Kidney glomerular epithelial cell (primary cell): ENCODE measurements around the gene ZMYND10.

Experiments
- DNase-seq: peaks from one replicate; lab custom pipeline; 2025; lab: John Stamatoyannopoulos, UW

ZMYND10 gene

DNA sequence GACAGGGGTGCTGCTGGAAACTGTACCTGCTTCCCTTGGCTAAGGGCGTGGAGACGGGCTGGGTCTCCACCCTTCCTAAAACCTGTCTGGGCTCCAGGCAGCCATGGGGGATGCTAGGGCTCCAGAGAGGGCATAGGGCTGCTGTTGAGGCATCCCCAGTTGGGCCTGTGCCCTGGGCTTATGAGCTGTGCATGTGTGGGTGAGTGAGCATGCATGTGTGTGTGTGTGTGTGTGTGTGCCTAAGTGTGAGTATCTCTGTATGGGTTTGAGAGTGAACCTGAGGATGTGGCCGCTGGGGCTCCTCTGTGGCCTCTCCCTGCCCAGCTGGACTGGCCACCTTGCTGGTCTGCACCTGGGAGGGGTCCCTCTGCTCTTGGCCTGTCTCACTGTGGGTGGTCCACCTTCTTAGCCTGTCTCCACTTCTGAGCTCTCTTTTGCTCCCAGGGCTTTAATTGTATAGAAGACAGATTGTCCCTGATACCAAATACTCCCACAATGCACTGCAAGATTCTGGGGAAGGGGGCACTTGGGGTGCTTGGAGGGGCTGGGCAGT lies 25.7 kb upstream of the ZMYND10 start:
- no peak for DNase-seq

DNA sequence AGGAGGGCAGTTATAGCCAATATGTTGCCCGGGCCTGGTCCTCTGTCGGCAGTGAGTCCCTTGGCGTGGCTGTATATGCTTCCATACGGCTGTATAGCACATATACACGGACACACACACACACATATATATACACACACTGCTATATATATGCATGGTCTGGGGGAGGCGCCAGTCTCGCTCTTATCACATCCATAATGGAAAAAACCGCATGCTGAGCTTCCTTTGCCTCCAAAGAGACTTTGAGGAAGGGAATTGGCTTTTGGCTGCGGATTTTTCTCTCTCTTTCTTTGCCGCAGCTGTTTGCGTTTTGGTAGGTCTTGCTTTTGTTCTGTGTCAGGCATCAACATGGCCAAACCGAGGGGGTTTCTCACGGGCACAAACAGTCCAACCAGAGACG lies 25.1 kb upstream of the ZMYND10 start:
- DNase-seq = no peak

DNA sequence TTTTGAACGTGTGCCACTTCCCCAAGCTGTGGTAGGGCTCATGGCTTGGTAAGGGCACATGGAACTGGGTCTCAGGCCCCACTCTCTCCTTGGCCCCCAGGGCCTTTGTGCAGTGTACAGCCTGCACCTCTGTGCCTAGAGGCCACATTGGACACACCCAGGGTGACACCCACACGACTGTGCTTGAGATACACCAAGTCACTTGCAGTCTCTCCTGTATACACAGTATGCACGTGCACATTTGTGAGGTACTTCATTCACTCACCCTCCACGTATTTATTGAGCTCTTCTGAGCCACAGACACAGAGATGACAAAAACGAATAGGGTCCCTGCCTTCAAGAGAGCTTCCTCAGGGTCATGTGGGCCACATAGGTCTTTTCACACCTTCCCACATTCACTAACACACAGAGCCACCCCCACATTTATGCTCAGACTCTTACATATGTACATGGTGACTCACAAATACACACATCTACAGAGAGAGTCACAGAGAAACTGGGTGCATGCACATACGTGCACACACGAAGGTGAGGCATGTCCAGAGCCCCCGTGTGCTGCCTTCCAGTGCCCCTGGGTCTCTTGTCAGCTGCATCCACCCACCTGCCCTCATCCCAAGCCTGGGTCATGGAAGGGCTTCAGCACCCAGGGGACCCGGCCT lies 23.6 kb upstream of the ZMYND10 start:
- DNase-seq = no peak

- DNase-seq = no peak
Measured at GRCh38 chr3:50365842-50366220, 20.3 kb upstream of the ZMYND10 start.

DNA sequence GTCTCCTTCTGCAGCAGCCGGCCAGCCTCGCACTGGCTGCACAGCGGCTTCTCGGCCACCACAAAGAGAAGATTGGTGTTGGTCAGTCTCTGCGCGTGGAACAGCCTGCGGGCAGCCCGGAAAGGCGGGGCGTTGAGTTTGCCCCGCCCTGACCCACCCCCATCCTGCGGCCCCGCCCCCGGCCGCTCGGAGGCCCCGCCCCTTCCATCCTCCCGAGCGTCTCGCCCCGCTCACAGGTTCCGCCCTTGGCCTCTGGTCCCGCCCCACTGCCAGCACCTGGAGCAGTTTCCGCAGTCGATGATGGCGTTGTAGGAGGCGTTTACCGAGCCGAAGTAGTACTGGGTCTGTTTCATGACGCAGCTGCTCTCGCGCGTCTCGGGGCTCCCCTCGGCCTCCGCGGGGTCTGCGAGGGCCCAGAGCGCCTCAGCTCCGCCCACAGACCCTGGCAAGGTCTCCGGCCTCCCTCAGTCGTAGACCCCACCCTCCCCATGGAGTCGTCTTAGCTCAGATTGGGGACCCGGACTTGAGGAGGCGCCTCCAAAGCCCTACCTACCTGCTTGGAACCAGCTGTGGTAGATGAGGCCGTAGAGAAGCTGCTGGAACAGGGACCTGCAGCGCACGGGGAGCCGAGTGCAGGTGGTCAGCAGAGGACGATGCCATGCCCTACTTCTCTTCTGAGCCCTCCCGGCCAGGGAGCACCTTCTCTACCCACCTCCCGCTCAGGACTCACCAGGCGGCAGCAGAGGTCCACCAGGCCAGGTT lies 19.7 kb upstream of the ZMYND10 start:
- DNase-seq = peak; percentile 84

DNA sequence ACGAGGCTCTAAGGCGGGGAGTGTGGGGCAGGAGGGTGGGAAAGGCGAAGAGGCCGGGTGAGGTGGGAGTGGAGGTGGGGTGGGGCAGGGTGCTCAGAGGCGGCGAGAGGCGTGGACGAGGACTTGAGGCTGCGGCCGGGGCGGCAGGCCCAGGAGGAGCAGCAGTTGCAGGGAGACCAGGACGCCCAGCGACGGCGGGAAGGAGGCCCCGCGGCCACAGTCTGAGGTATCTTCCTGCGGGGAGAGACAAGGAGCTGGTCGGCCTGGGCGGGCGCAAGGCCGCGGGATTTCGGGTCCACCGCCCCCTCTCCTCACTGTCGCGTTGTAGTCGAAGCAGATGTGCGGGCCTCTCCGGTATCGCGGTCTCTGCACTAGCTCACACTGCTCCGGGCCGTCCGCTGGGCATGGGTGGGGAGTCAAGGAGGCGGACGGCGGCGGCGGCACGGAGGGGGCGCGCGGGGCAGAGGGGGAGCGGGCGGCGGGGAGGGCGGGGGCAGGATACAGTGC lies 19.1 kb upstream of the ZMYND10 start:
- DNase-seq = no peak

- DNase-seq = no peak
Measured at GRCh38 chr3:50359760-50360110, 14.2 kb upstream of the ZMYND10 start.

DNA sequence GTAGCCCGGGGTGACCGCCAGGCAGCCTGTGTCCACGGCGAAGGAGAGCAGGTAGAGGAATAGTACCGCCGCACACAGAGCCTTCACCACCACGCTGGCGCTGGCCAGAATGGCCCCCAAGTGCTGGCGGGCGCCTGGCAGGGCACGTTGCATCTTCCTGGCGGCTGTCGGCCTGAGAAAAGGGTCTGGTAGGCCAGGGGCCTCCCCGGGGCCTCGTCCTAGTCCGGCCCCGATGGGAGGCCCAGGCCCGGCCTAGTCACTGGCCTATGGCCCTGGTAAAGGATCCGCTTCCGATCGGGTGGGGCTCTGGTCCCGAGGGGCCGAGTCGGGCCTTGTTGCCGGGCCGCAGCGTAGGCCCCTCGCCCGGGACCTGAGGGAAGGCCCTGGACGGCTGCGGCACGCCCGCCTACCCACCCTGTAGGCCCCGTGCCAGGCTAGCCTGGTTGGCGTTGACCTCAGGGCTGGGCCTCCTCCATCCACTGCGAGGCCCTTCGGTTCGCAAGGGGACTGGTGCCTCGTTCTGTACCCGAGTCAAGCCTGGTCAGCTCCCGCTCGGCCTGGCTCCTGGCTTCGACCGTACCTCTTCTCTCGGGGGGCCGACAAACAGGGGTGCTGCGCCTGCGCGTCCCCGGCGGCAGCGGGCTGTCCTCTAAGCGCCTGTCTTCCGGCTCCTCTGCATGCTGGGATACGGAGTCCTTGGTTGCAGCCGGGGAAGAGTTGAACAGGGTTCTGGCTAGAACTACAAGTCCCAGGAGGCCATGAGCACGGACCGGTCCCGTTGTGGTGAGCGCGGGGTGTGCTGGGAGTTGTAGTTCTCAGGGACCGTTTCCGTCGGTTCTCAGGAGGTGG lies 13.6 kb upstream of the ZMYND10 start, which contains the start of gene TMEM115:
TMEM115 (minus strand) TSS at position 611 of the 849 bp plus-strand sequence; CDS start at position 153, 458 bp downstream.
- DNase-seq = peak; percentile 98

- no peak for DNase-seq
Measured at GRCh38 chr3:50358355-50358910, 12.9 kb upstream of the ZMYND10 start.

GRCh38 chr3:50357481-50357880 lies 11.9 kb upstream of the ZMYND10 start:
- DNase-seq = no peak

DNA sequence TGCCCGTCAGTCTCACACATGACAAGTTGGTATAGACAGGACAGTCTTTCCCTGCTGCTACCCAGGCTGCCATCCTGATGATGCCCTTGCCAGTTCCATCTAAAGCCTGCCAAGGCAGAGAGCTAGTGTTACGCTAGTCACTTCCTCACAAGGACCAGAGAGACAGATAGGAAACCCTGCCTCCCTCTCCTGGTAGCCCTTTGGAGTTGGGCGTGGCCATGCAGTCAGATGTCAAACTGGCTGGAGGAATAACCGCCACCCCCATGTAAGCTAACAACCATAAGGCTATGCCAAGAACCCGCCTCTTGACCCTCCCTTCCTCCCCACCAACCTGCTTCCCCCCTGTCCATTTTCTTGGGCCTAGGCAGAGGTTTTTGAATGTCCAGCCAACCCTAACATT lies 11.0 kb upstream of the ZMYND10 start:
- DNase-seq = no peak

DNA sequence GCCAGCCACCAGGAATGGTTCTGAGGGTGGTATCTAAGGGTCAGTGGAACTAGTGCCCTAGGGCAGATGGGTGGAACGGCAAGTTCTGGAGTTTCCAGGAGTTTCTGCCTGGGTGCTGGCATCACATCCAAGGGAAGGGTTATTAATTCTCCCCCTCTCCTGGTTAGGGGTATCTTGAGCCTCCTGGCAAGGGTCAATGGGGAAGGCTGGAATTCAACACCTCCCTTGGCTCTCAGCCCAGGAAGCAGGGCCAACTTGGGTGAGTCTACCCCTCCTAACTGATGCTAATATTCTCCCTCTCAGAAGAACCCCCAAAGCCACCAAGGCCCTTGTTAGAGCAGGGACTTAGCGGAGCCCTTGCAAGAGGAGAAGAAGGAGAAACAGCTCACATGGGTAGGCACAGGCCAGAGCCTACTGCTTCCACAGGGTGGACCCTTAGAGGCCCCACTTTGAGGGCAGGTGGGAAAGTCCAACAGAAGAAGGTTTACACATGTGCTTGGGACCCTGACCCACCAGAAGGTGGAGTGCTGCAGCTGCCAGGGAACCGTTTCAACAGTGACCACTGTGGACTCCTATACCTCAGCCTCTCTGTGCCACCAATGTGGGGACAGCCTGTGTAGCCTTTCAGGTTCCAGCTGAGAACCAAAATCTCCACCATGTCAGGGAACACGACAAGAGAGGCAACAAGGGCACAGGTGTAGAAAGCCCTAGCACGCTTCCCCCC lies 10.5 kb upstream of the ZMYND10 start:
- no peak for DNase-seq

- DNase-seq = no peak
Measured at GRCh38 chr3:50354850-50355249, 9.3 kb upstream of the ZMYND10 start.

DNA sequence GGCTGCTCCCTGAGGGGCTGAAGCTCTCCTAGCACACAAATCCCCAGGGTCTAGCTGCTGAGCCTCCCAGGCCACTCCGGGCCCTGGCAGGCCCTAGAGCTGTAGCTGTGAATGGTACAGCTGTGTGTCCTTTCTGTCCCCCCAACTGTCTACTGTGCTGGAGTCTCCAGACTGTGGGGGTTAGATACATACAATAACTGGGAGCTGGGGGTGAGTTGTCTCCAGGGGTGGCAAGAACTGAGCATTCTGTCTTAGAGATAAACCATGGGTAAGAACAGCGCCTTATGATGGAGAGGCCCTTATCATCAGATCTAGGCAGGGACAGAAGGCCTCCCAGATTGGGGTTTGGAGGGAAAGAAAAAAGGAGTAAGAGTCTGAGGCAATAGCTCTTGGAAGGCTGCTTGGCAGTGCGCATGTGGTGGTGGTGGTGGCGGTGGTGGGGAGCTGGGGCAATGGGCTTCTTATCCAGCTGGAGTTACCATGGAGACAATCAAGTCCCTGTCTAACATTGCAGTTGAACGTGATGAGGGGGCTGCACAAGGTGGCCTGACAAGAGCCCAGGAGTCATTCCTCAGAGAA lies 8.7 kb upstream of the ZMYND10 start:
- DNase-seq = no peak

DNA sequence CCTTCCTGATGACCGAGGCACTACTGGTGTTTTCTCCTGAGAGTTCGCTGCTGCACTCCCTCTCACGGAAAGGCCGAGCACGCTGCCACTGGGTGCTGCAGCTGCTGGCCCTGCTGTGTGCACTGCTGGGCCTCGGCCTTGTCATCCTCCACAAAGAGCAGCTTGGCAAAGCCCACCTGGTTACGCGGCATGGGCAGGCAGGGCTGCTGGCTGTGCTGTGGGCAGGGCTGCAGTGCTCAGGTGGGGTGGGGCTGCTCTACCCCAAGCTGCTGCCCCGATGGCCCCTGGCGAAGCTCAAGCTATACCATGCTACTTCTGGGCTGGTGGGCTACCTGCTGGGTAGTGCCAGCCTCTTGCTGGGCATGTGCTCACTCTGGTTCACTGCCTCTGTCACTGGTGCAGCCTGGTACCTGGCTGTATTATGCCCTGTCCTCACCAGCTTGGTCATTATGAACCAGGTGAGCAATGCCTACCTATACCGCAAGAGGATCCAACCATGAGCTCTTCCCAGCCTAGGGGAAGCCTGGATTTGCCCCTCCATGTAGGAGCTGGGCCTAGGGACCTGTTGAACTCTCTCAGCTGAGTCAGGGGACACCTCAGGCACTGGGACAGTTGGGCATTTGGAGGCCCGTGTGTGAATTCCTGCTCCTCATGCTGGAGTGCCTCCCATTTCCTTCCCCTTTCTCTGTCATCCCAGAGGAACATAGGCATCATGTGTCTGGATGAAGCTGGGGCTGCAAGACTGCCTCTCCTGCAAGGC lies 7.9 kb upstream of the ZMYND10 start:
- no peak for DNase-seq

GRCh38 chr3:50352781-50353180 lies 7.2 kb upstream of the ZMYND10 start:
- peak; percentile 51 for DNase-seq

- DNase-seq = no peak
Measured at GRCh38 chr3:50351323-50351697, 5.8 kb upstream of the ZMYND10 start.

GRCh38 chr3:50350527-50351322 lies 5.2 kb upstream of the ZMYND10 start, which contains the start of the genes CYB561D2 and NPRL2:
Gene CYB561D2, plus strand, starts transcription at chr3:50350862. Its CDS starts 572 bp downstream, at chr3:50351434.
Gene NPRL2, minus strand, starts transcription at chr3:50350775. Its CDS starts 123 bp downstream, at chr3:50350652.
- peak; percentile 90 for DNase-seq

GRCh38 chr3:50350213-50350526 lies 4.6 kb upstream of the ZMYND10 start:
- DNase-seq = no peak
